GM21390 (cell line): Measurements from ENCODE around the gene IL5.
A peak's percentile ranks its signal among the peaks of the same experiment; 100 is the strongest.

Experiments
- ATAC-seq: cut with Tn5 transposase; IDR thresholded peaks from one replicate; pipeline ENCODE4 v1.9.1; 2021; ENCODE audit not compliant: unreplicated experiment

IL5 gene

GRCh38 chr5:132499440-132500243 is 43.7 kb downstream of the IL5 start:
- ATAC-seq, result no peak

- ATAC-seq, result no peak
These were observed 44.5 kb downstream of the IL5 start for GRCh38 chr5:132498686-132499271.

- no peak for ATAC-seq
These were observed 45.2 kb downstream of the IL5 start for GRCh38 chr5:132498152-132498551.

GRCh38 chr5:132497488-132497997 is 45.8 kb downstream of the IL5 start:
- ATAC-seq, result no peak

GRCh38 chr5:132496631-132497487 is 46.5 kb downstream of the IL5 start:
- peak; percentile 46 for ATAC-seq

- peak; percentile 49 for ATAC-seq
These were observed 47.1 kb downstream of the IL5 start for GRCh38 chr5:132496191-132496630.

GRCh38 chr5:132495667-132496190 is 47.6 kb downstream of the IL5 start:
- ATAC-seq, result peak; percentile 32

- ATAC-seq, result no peak
These were observed 49.5 kb downstream of the IL5 start for GRCh38 chr5:132493821-132494220.

GRCh38 chr5:132493241-132493640 is 50.1 kb downstream of the IL5 start:
- ATAC-seq, result no peak

- ATAC-seq, result no peak
These were observed 50.8 kb downstream of the IL5 start for GRCh38 chr5:132492386-132493125.
